IPS-18c (cell line): ENCODE results near the gene SWT1.

Experiments used
- H3K4me3 ChIP-seq: 2 replicates; pipeline ENCODE4 v1.7.0; 2013; ENCODE audit warnings: low read depth, mild to moderate bottlenecking, low read length, moderate library complexity; ENCODE audit not compliant: insufficient read depth
- H3K9me3 ChIP-seq: one replicate; pipeline ENCODE4 v1.6.1; 2013; ENCODE audit warnings: mild to moderate bottlenecking, low read length, moderate library complexity; ENCODE audit not compliant: control insufficient read depth, insufficient read depth

Gene SWT1, protein sequence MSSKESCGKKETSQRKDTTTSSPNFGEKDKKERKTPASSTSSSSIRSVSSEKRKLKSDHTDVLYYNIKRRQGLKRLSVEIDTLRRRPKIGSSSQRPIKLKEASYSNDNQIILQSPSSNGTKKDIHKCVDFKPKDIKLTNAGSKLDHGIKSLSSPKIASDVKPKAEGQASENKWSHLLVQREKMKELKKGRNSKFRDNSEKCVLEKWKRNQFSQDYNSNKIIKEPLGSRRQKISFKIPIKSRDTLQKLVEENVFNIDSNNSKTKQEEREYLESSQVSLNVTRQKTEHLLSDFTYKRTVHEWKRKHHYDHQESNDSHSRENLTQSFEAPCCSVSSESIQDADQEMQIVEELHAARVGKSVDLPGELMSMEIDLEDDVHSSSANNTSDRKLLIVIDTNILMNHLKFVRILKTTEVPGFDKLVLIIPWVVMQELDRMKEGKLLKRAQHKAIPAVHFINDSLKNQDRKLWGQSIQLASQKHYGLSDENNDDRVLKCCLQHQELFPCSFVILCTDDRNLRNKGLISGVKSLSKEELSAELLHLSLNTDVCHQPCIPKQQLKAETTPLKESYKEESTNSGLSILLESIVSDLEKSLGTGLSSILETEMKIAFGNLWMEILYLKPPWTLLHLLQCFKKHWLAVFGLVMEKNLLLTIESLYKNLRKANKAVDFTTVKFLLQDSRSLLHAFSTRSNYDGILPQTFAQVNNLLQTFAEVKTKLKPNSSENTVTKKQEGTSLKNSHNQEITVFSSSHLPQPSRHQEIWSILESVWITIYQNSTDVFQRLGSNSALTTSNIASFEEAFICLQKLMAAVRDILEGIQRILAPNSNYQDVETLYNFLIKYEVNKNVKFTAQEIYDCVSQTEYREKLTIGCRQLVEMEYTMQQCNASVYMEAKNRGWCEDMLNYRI

DNA sequence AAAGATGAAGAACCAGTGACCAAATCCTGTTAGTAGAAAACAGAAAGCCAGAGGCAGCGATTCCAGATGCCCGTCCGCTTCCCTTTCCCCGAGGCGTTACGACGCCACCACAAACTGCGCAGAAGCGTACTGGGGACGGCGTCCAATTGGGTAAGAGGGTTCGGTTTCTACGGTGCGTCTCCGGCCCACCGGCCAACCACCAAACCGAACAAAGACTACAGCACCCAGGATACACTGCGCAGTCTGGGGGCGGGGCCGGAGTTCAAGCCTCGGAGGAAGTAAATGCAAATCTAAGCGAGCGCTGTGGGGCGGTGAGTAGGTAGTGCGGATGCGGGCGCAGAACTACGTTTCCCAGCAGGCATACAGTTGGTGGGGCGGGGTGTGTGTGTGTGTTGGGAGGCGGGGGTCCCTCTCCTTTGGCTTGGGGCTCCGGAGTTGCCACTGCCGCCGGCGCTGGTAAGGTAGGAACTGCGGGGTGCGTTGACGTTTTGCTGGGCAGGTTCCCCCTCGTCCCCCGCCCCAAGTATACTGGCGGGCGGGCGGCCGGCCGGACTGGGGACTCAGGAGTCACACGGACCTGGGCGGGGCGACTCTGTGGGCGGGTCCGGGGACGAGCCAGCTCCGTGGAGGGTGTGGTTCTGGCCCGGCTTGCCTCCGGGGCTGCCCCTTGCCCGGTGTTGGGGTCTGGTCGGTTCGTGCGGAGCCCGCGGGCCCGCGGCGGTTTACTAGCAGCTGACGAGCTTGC is at the start of gene SWT1, which contains the start of gene TRMT1L:
Gene SWT1 (plus strand): TSS at position 314 of the 745 bp plus-strand sequence. CDS start 3,675 bp downstream, outside the sequence.
Gene TRMT1L (minus strand): TSS at position 100 of the 745 bp plus-strand sequence. CDS start 241 bp downstream, outside the sequence.
- H3K4me3 ChIP-seq, result peak within 1 kb of the TSS; percentile 88
- no peaks in the 10 kb centered on the region for H3K9me3 ChIP-seq

DNA sequence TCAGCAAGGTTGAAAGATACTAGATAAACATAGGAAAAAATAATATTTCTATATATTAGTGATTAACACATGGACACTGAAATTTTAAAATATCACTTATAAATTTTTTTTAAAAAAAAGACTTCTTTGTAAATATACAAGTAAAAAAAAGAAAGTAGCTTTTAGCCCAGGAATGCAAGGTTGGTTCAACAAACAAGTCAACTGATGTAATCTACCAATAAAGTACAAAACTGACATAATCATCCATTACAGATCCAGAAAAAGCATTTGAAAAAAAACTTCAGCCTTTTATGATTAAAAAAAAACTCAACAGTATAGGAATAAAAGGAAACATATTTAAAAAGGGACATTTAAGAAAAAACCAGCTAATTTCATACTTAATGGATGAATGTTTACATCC is 48.6 kb upstream of the SWT1 start:
- no peak overlapping the region for H3K4me3 ChIP-seq
- H3K9me3 ChIP-seq, result no peaks in the 10 kb centered on the region

DNA sequence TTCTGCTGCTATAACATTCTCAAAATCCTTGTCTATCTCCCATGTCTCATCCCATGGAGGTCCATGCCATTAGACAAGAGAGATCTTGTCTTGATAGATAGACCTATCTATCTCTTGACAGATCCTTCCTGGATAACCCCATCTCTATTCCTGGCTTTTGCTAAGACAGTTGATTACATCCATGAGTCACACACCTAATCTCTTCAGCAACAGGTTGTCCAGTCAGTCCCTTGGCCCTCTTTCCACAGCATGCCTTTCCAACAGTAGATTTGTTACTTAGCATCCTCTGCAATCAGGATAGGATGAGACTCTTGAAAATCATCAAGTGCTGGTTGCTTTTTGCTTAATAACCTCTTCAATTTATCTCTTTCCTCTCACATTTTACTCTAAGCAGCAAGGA is 46.8 kb upstream of the SWT1 start:
- H3K4me3 ChIP-seq, result no peak overlapping the region
- H3K9me3 ChIP-seq, result no peaks in the 10 kb centered on the region

- Histone ChIP-seq H3K4me3 (no peak overlapping the region), H3K9me3 (no peaks in the 10 kb centered on the region)
Measured at GRCh38 chr1:185111873-185112272, 45.1 kb upstream of the SWT1 start.

- Histone ChIP-seq H3K4me3 (no peak overlapping the region), H3K9me3 (no peaks in the 10 kb centered on the region)
Measured at GRCh38 chr1:185112356-185112755, 44.6 kb upstream of the SWT1 start.

GRCh38 chr1:185129708-185130107 is 27.3 kb upstream of the SWT1 start:
- H3K9me3 ChIP-seq, result no peaks in the 10 kb centered on the region
- H3K4me3 ChIP-seq, result no peak overlapping the region

- H3K4me3 ChIP-seq, result no peak overlapping the region
- no peaks in the 10 kb centered on the region for H3K9me3 ChIP-seq
Measured at GRCh38 chr1:185132534-185132933, 24.4 kb upstream of the SWT1 start.

GRCh38 chr1:185137896-185138545 is 18.9 kb upstream of the SWT1 start:
- Histone ChIP-seq H3K9me3 (no peaks in the 10 kb centered on the region), H3K4me3 (no peak overlapping the region)

- H3K9me3 ChIP-seq, result no peaks in the 10 kb centered on the region
- no peak overlapping the region for H3K4me3 ChIP-seq
Measured at GRCh38 chr1:185139246-185139645, 17.7 kb upstream of the SWT1 start.

GRCh38 chr1:185144233-185144632 is 12.7 kb upstream of the SWT1 start:
- H3K4me3 ChIP-seq, result no peak overlapping the region
- no peaks in the 10 kb centered on the region for H3K9me3 ChIP-seq

DNA sequence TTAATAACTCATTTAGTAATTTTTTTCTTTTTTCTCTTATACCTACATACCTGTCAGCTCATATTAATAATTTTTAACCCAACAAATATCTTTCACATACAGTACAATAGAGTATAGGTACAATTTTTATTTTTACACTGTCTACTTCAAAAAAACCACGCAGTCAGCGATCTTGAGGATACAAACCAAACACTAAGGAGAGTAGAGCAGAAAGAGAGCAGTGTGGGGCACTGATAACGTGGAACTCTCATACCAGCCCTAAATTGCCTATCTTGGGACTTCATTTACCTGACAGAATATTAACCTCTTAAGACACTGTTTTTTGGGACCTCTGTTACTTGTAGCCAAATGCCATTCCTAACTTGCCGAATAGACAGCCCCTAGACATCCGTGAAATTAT is 5.8 kb upstream of the SWT1 start:
- Histone ChIP-seq H3K4me3 (no peak overlapping the region), H3K9me3 (no peaks in the 10 kb centered on the region)

DNA sequence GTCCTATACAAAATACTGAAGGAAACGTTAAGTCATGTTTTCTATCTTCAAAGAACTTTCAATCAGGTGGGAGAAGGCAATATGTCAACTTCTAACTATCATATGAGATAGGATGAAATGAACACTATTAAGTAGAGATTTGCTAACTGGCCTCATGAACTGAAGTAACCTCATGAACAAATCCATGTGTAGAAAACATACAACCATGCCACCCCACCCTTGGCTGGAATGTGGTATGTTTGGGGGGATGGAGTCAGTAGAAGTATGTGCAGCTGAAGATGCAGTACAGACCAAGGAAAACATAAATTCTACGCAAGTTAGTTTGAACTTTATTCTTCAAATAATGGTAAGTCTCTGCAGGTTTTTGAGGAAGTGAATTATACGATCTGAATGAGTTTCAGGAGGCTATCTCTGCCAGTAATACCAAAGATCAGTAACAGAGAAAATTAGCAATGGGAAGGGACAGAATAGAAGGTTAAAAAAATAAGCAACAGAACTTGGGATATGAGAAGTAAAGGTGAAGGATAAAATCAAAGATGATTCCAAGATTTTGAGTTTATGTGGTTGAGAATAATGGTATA is 4.7 kb upstream of the SWT1 start:
- Histone ChIP-seq H3K9me3 (no peaks in the 10 kb centered on the region), H3K4me3 (no peak overlapping the region)

DNA sequence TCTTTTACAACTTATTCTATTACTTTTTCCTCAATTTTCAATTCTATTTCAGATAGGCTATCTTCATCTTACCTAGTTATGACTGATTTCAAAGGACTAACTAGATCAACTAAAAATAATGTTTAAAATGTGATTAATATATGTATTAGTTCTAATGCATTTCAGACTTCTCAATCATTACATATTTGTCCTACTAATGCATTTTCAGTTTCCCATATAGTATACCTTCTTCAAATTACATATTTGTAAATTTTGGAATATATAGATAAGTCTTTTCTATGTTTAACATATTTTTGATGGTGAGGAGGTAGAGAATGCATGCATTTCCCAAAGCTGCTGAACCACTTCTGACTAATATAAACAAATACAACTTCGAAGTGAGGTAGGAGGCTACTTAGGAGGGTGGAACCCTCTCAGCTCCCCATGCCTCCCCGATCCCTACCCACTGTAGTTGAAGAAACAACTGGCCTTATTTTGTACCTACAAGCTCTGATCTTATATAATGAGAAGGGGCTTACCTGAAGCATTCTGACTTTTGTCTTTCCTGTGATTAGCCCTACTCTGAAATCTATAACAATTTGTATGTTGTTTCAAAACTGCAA is 2.0 kb upstream of the SWT1 start:
- no peaks in the 10 kb centered on the region for H3K9me3 ChIP-seq
- H3K4me3 ChIP-seq, result no peak overlapping the region

DNA sequence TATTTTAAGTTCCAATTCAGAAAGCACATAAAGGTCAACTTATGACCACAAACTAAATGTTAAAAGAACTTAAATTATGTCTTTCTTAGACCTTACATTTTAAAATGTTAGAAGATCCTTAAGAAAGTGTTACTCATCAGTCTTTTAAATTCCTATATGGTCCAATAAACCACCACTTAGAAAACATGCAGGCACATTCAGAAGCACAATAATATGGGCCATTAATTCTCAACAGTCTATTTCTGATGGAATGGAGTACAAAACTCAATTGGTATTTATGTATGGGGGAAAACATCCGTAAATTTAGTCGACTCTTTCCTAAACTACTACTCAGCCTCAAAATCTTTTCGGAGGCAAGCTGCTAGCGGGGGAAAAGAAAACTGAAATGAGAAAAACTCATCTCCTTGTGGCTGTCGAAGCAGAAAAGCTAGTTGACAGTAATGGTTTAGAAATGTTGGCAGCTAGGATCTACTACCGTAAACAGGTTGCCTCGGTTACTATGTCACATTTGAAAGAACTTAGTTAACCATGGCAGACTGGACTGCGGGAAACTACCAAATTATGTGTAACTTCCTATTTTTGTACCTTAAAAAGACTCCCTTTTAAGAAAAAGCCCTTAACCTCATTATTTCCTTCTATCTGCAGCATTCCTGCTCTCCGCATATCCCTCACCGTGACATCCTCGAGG is 1.2 kb upstream of the SWT1 start:
- H3K9me3 ChIP-seq, result no peaks in the 10 kb centered on the region
- peak overlapping the region; percentile 88 for H3K4me3 ChIP-seq

DNA sequence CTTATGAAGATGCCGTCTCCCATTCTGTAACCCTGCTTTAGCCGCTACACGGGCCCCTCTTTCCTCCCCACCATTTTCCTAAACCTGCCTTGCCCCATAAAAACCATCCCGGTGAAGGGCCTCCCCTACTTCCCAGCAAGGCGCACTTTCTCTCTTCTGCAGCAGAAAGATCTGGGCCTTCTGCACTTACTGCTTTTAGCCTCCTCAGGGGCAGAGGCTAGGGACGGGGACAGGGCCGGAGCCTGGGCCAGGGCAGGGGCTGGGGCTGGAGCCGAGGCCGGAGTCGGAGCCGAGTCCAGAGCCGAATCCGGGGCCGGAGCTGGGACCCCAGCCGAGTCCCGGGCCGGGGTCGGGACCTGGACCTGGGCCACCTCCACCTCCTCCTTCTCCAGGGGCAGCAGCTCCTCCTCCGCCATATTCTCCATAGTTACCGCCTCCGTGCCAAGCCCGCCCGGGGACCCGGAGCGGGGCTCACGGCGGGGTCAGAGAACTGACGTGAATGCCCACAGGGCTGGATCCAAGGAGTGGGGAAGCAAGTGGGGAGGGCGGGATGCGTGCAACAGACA is 596 bp upstream of the SWT1 start:
- no peaks in the 10 kb centered on the region for H3K9me3 ChIP-seq
- peak overlapping the region; percentile 88 for H3K4me3 ChIP-seq
